GM12878 (cell line): ENCODE measurements around the gene TMEM150C. TPM values are rescaled to one million over a fixed set of nuclear protein-coding genes. Genes with fewer than 3 reads are reported as not detected.

ENCODE experiments used
- ATAC-seq: fragments of 200-7000 bp; cut with Tn5 transposase; 3 replicates; pipeline ENCODE4 v1.9.1; 2020; ENCODE audit warnings: mild to moderate bottlenecking, moderate library complexity
- BruUV-seq: library from RNA; stranded (reverse); fragments of 400-500 nt; replicated peaks from 2 replicates; lab custom pipeline; 2021; lab: Mats Ljungman, UMichigan
- CTCF ChIA-PET: fragments of 300-600 bp; sonication (Branson Sonifier 250); formaldehyde crosslinking; extraction: SDS; loops from one replicate; lab custom pipeline; 2021; ENCODE audit warnings: inconsistent platforms; lab: Yijun Ruan, JAX
- POLR2A ChIA-PET: fragments of 350-600 bp; formaldehyde crosslinking; extraction: SDS; loops from one replicate; lab custom pipeline; 2021; ENCODE audit warnings: inconsistent platforms; lab: Charles Lee
- RAD21 ChIA-PET: fragments of 300-600 bp; sonication (Branson Sonifier 250); formaldehyde crosslinking; loops from one replicate; lab custom pipeline; 2023; ENCODE audit warnings: antibody characterized with exemption; ENCODE audit not compliant: unreplicated experiment; lab: Charles Lee
- SMC1A ChIA-PET: fragments of 300-600 bp; sonication (Branson Sonifier 250); formaldehyde crosslinking; loops from one replicate; lab custom pipeline; 2023; ENCODE audit not compliant: unreplicated experiment, uncharacterized antibody; lab: Charles Lee
- DNase-seq: peaks from one replicate; pipeline ENCODE4 v3.0.0-alpha.2; 2011; ENCODE audit warnings: low read depth, low spot score
- FAIRE-seq: peaks from 3 replicates; lab custom pipeline; 2011; peaks lifted over from hg19 to GRCh38; lab: Jason Lieb, UNC
- H2AFZ ChIP-seq: 2 replicates; pipeline ENCODE4 v1.6.0; 2011; ENCODE audit warnings: low read depth, low read length, control low read depth; ENCODE audit not compliant: control insufficient read depth
- H3K27ac ChIP-seq: 2 replicates; pipeline ENCODE4 v1.5.1; 2011; ENCODE audit warnings: control low read depth; ENCODE audit not compliant: control insufficient read depth, insufficient read depth
- H3K27me3 ChIP-seq, 2 experiments: replicated peaks in 1 of 2; 2 replicates each; pipeline versions ENCODE4 v1.6.0 to v1.6.1; 2011; ENCODE audit warnings: low read length in 1 of 2; ENCODE audit not compliant: control insufficient read depth in 2 of 2, insufficient read depth in 2 of 2
- H3K36me3 ChIP-seq, 2 experiments: 2 replicates each; pipeline ENCODE4 v1.5.1; 2011; ENCODE audit warnings: low read length in 1 of 2; ENCODE audit not compliant: control insufficient read depth in 2 of 2, insufficient read depth in 2 of 2
- H3K4me1 ChIP-seq: 2 replicates; pipeline ENCODE4 v1.6.1; 2011; ENCODE audit warnings: mild to moderate bottlenecking, low read length, moderate library complexity, mixed read lengths; ENCODE audit not compliant: control insufficient read depth, insufficient read depth
- H3K4me2 ChIP-seq: 2 replicates; pipeline ENCODE4 v1.6.0; 2011; ENCODE audit warnings: control low read depth; ENCODE audit not compliant: control insufficient read depth, insufficient read depth
- H3K4me3 ChIP-seq: fragments of 200-600 bp; sonication (generic); 2 replicates; pipeline ENCODE4 v1.5.1; 2016
- H3K79me2 ChIP-seq: 2 replicates; pipeline ENCODE4 v1.6.0; 2011; ENCODE audit warnings: low read length; ENCODE audit not compliant: control insufficient read depth, insufficient read depth
- H3K9ac ChIP-seq: 2 replicates; pipeline ENCODE4 v1.8.0; 2011; ENCODE audit warnings: low read length, control low read depth, mixed read lengths; ENCODE audit not compliant: control insufficient read depth, insufficient read depth
- H3K9me3 ChIP-seq: replicated peaks from 3 replicates; pipeline ENCODE4 v1.5.1; 2011; ENCODE audit warnings: mild to moderate bottlenecking, low read length; ENCODE audit not compliant: control insufficient read depth, insufficient read depth
- H4K20me1 ChIP-seq: 2 replicates; pipeline ENCODE4 v1.6.0; 2011; ENCODE audit not compliant: control insufficient read depth, insufficient read depth
- CHD1 ChIP-seq: IDR thresholded peaks from 2 replicates; pipeline ENCODE4 v1.6.1; 2012; ENCODE audit warnings: low read depth, low read length, improper control_type of control experiment
- EGR1 ChIP-seq, 2 experiments: IDR thresholded peaks; 1 replicate in 1 of 2; 2 replicates in 1 of 2; pipeline ENCODE4 v1.6.1; 2011 to 2012; ENCODE audit warnings: low read depth in 2 of 2, low read length in 2 of 2, borderline replicate concordance in 1 of 2, mild to moderate bottlenecking in 1 of 2, moderate library complexity in 1 of 2
- NR2C1 ChIP-seq: fragments of 450-650 bp; IDR thresholded peaks from 2 replicates; pipeline ENCODE4 v1.6.1; 2017; ENCODE audit warnings: antibody characterized with exemption, mild to moderate bottlenecking, moderate library complexity
- POLR2AphosphoS2 ChIP-seq: IDR thresholded peaks from 2 replicates; pipeline ENCODE4 v1.6.1; 2011; ENCODE audit warnings: low read depth, mild to moderate bottlenecking, low read length, improper control_type of control experiment, moderate library complexity
- RBBP5 ChIP-seq: fragments of 200-600 bp; sonication (generic); conservative IDR thresholded peaks from 2 replicates; pipeline ENCODE4 v1.6.1; 2016
- SIN3A ChIP-seq: IDR thresholded peaks from 2 replicates; pipeline ENCODE4 v1.6.1; 2012; ENCODE audit warnings: low read depth, low read length, improper control_type of control experiment
- SREBF1 ChIP-seq: IDR thresholded peaks from 2 replicates; pipeline ENCODE4 v1.6.1; 2012; ENCODE audit warnings: mild to moderate bottlenecking, low read length
- ZBED1 ChIP-seq: IDR thresholded peaks from 2 replicates; pipeline ENCODE4 v1.6.1; 2016; ENCODE audit warnings: borderline replicate concordance
- WGBS: methylation state at CpG from one replicate; pipeline ENCODE4 v1.1.6; 2016; ENCODE audit warnings: low lambda C conversion rate; ENCODE audit not compliant: insufficient replicate concordance, insufficient coverage; ENCODE audit errors: missing lambda C conversion rate; 5-methylcytosine and 5-hydroxymethylcytosine counted together
- in situ Hi-C: fragments of 300-500 bp; cut with MboI; formaldehyde crosslinking; loops from 9 replicates; pipeline ENCODE4 v1.14.3; 2018; ENCODE audit warnings: mixed read lengths
- intact Hi-C: fragments of 100-400 bp; cut with micrococcal nuclease; formaldehyde crosslinking; loops from one replicate; pipeline ENCODE4 v1.14.2; 2022; ENCODE audit not compliant: unreplicated experiment
- polyA plus RNA-seq, 11 experiments: library from polyadenylated mRNA; depleted of rRNA in 4 of 11; unstranded in 6 of 11; stranded (reverse) in 5 of 11; fragments of >200 nt; fragmentation: Nextera tagmentation in 4 of 11; fragmentation: Illumina TruSeq in 1 of 11; extraction: Ambion mirVana in 4 of 11; extraction: Trizol in 1 of 11; gene quantifications; 1 replicate in 1 of 11; 2 replicates in 10 of 11; pipeline versions ENCODE4 v1.2.1 to v1.2.3, GENCODE V29; 2011 to 2016; ENCODE audit warnings: inconsistent platforms in 2 of 11, missing spikeins in 2 of 11, low read depth in 1 of 11
- total RNA-seq, 4 experiments: library from RNA; depleted of rRNA in 3 of 4; stranded (reverse); fragments of >200 nt in 3 of 4; fragmentation: Illumina TruSeq in 1 of 4; extraction: Trizol in 1 of 4; gene quantifications; 2 replicates each; pipeline versions ENCODE4 v1.2.1 to v1.2.3, GENCODE V29; 2013 to 2021
- TF ChIP-seq, protein P1 (sequence below): fragments of 450-650 bp; IDR thresholded peaks from 2 replicates; pipeline ENCODE4 v1.6.1; 2018; ENCODE audit warnings: mild to moderate bottlenecking, low read depth, moderate library complexity; ENCODE audit not compliant: partially characterized antibody
- TF ChIP-seq, protein P2 (sequence below): fragments of 450-650 bp; IDR thresholded peaks from 2 replicates; pipeline ENCODE4 v1.6.1; 2017; ENCODE audit warnings: antibody characterized with exemption, mild to moderate bottlenecking, moderate library complexity

TMEM150C gene
- total and polyA plus RNA-seq, 10 of the 15 experiments (the other 5 are each of a cell fraction or from before 2014, with no cell fraction given), result 0.04 to 0.78 (median 0.13) TPM; not detected in 2

DNA sequence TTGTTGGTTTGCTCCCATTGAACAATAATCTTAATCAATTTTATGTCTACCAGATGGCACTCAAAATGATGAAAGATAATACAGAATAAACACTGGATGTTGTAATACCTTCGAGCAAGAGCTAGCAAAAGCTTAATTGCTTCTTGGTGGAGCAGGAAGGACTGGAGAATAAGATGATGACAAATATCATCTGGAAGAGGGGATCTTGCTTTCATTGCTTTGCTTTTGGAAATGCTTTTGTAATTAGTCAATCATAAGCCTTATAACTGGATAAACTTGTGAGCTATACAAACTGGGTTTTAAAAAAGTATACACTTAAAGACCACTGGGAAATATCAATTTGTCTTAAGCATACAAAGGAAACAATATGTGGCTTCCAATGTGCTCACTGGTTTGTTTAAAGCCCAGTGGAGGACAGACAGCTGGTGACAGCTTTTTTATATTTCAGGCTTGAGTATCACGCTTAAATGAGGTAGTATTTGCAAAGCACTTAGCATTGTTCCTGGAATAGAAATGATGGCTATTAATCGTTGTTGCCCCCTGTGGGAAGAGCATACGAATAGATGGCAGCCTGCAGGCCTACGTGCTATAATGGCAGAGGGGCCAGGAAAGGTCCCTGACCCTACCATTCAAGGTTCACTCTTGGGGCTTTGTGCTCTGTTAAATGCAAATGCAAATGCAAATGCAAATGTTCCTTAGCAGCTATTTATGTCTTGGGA lies 61.2 kb downstream of the TMEM150C start:
- Histone ChIP-seq H3K27ac (no peak overlapping the region), H3K4me1 (no peaks in the 10 kb centered on the region), H3K9me3 (no peaks in the 10 kb centered on the region), H3K79me2 (no peaks in the 10 kb centered on the region), H3K36me3 (no peaks in the 10 kb centered on the region), H3K27me3 (no peaks in the 10 kb centered on the region), H3K4me3 (no peak overlapping the region), H4K20me1 (no peaks in the 10 kb centered on the region), H3K9ac (no peak overlapping the region), H3K4me2 (no peak overlapping the region), H2AFZ (no peak overlapping the region)
- no TSS peak for BruUV-seq
- RAD21 ChIA-PET, result no interaction called here
- CTCF ChIA-PET, result interaction anchor here (0.5 to 0.6 kb wide), 2 partner anchors 63 to 126 kb away, joined by 3 to 4 read pairs; no protein-coding TSS in a partner anchor
- in situ Hi-C loops, result no loop called here
- SMC1A ChIA-PET, result no interaction called here
- intact Hi-C loops, result no loop called here
- ATAC-seq, result no peak
- POLR2A ChIA-PET, result no interaction called here
- 93% methylated on average over 5 of the region's 5 CpGs for WGBS
- no peak for FAIRE-seq
- no peak for DNase-seq
- TF ChIP-seq RBBP5 (no peak), EGR1 (IDR thresholded peaks at IDR 0.05; ENCODE audit: borderline replicate concordance in 1 of 2, low read depth in 2 of 2, low read length in 2 of 2) (no peak), SREBF1 (no peak), SIN3A (no peak), ZBED1 (no peak), POLR2AphosphoS2 (no peak)

DNA sequence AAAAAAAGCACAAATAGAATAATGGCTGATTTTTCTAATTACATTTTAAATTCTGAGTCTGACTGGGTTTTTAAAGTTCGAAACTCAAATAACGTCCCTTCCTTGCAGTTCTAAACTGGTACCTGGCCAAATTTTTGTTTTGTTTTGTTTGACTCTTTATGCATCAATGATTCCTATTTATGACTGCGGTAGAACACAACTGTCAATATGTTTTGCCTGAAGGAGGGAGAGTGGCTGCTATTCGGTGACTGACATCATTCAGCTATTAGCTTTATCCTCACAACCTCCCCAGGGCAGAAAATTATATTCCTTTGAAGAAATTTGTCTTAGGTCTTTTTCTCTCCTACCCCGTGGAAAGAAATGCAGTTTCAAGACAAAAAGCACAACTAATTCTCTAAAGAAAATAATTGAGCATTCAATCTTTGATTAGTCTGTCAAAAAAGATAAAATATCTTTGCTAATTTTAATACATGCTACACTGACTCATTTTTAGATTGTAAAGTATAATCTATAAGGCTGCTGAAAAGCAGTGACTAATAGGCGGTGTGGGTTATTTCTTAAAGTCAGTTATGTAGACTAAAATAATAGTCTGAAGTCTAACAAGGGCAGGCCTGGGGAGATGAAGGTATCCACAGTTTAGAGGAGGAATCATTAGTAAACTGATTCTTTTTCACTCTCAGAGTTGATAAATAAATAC lies 61.9 kb downstream of the TMEM150C start:
- H3K79me2 ChIP-seq, result no peaks in the 10 kb centered on the region
- ChIA-PET SMC1A (no interaction called here), POLR2A (no interaction called here), CTCF (interaction anchor here (0.6 to 1.1 kb wide), 2 partner anchors 26 to 249 kb away, joined by 3 read pairs; no protein-coding TSS in a partner anchor), RAD21 (no interaction called here)
- H3K36me3 ChIP-seq, result no peaks in the 10 kb centered on the region
- no peaks in the 10 kb centered on the region for H4K20me1 ChIP-seq
- H3K27ac ChIP-seq, result no peak overlapping the region
- H3K4me2 ChIP-seq, result no peak overlapping the region
- DNase-seq, result no peak
- H2AFZ ChIP-seq, result no peak overlapping the region
- H3K27me3 ChIP-seq, result no peaks in the 10 kb centered on the region
- in situ Hi-C loops (no loop called here), intact Hi-C loops (no loop called here)
- H3K4me1 ChIP-seq, result no peaks in the 10 kb centered on the region
- no peak overlapping the region for H3K4me3 ChIP-seq
- over 99% methylated on average over 6 of the region's 6 CpGs for WGBS
- no peak for ATAC-seq
- no peak overlapping the region for H3K9ac ChIP-seq
- no TSS peak for BruUV-seq
- H3K9me3 ChIP-seq, result no peaks in the 10 kb centered on the region
- FAIRE-seq, result no peak
- TF ChIP-seq CHD1 (no peak), NR2C1 (no peak)
- TF ChIP-seq, protein P1, sequence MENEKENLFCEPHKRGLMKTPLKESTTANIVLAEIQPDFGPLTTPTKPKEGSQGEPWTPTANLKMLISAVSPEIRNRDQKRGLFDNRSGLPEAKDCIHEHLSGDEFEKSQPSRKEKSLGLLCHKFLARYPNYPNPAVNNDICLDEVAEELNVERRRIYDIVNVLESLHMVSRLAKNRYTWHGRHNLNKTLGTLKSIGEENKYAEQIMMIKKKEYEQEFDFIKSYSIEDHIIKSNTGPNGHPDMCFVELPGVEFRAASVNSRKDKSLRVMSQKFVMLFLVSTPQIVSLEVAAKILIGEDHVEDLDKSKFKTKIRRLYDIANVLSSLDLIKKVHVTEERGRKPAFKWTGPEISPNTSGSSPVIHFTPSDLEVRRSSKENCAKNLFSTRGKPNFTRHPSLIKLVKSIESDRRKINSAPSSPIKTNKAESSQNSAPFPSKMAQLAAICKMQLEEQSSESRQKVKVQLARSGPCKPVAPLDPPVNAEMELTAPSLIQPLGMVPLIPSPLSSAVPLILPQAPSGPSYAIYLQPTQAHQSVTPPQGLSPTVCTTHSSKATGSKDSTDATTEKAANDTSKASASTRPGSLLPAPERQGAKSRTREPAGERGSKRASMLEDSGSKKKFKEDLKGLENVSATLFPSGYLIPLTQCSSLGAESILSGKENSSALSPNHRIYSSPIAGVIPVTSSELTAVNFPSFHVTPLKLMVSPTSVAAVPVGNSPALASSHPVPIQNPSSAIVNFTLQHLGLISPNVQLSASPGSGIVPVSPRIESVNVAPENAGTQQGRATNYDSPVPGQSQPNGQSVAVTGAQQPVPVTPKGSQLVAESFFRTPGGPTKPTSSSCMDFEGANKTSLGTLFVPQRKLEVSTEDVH, result no peak
- TF ChIP-seq, protein P2, sequence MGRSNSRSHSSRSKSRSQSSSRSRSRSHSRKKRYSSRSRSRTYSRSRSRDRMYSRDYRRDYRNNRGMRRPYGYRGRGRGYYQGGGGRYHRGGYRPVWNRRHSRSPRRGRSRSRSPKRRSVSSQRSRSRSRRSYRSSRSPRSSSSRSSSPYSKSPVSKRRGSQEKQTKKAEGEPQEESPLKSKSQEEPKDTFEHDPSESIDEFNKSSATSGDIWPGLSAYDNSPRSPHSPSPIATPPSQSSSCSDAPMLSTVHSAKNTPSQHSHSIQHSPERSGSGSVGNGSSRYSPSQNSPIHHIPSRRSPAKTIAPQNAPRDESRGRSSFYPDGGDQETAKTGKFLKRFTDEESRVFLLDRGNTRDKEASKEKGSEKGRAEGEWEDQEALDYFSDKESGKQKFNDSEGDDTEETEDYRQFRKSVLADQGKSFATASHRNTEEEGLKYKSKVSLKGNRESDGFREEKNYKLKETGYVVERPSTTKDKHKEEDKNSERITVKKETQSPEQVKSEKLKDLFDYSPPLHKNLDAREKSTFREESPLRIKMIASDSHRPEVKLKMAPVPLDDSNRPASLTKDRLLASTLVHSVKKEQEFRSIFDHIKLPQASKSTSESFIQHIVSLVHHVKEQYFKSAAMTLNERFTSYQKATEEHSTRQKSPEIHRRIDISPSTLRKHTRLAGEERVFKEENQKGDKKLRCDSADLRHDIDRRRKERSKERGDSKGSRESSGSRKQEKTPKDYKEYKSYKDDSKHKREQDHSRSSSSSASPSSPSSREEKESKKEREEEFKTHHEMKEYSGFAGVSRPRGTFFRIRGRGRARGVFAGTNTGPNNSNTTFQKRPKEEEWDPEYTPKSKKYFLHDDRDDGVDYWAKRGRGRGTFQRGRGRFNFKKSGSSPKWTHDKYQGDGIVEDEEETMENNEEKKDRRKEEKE, result no peak
